Cardiac septum (tissue), 1 donor: ENCODE data around the gene FOXL2NB. TPM values are rescaled to one million over a fixed set of nuclear protein-coding genes. Genes with fewer than 3 reads are reported as not detected.
A peak's percentile ranks its signal among the peaks of the same experiment; 100 is the strongest.

Source experiments
- DNase-seq: peaks from one replicate; pipeline ENCODE4 v3.0.0-alpha.2; 2020; ENCODE audit warnings: low spot score
- intact Hi-C: fragments of 100-400 bp; cut with DNase I; formaldehyde crosslinking; loops from one replicate; pipeline ENCODE4 v1.14.0; 2022
- total RNA-seq: library from RNA; stranded (reverse); fragmentation: NEBNext Ultra II Directional; extraction: Animal tissue kit (Norgen Biotek cat#: 25700); gene quantifications from one replicate; pipeline ENCODE4 v1.2.1, GENCODE V29; 2021
- donor health status: DM: no; HTN: no; CAD: no.

FOXL2NB gene
- total RNA-seq, 1 donor from 2014 or later: not detected

DNA sequence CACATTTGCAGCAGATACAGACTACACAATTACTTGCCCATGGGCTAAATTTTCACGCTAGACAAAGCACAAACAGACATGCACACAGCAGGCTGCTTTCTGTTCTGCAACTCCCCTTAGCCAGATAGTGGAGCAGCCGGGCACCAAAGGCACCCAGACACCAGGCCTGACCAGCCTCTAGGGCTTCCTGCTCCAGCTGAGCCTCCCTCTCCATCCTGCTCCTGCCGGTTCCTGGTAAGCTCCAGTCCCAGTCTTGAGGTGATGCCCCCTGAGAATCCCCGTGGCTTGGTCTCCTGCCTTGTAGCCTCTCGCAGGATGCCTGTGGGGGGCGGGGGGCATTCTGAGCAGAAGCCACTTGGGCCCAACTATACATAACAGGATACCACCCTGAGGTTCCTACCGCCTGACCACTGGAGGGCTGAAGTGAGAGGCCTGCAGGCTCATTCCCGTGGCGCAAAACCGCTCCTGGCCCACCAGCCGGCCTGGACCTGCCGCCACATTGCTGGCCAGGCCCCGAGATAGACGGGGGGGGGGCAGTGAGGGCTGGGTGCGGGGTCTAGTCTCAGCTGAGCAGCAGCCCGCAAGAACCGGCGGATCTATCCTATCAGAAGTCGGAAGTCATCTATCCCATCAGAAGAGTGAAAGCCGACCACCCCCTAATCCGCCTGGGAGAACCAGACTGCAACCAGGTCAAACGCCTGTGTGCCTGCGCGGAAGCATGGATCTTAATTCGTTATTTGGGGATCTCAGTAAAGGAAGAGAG is 4.0 kb upstream of the FOXL2NB start:
- intact Hi-C loops: no loop called here
- DNase-seq: peak; percentile 61

- peak; percentile 26 for DNase-seq
- intact Hi-C loops: no loop called here
These were observed 3.0 kb upstream of the FOXL2NB start for GRCh38 chr3:138943724-138944653.

DNA sequence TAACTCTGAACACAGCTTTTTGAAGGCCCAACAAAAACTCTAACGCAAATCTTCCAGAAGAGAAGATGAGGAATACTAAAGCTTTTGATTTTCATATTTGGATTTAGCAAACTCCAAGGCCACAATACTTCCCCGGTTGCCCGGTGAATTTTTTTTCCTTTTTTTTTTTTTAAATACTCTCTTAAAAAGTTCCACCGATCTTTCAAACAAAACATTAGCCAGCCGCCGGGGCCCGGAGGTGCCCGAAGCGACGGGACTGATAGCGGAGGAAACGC is 2.4 kb upstream of the FOXL2NB start:
- intact Hi-C loops: no loop called here
- DNase-seq: no peak

GRCh38 chr3:138944929-138945708 is 1.9 kb upstream of the FOXL2NB start:
- intact Hi-C loops: no loop called here

DNA sequence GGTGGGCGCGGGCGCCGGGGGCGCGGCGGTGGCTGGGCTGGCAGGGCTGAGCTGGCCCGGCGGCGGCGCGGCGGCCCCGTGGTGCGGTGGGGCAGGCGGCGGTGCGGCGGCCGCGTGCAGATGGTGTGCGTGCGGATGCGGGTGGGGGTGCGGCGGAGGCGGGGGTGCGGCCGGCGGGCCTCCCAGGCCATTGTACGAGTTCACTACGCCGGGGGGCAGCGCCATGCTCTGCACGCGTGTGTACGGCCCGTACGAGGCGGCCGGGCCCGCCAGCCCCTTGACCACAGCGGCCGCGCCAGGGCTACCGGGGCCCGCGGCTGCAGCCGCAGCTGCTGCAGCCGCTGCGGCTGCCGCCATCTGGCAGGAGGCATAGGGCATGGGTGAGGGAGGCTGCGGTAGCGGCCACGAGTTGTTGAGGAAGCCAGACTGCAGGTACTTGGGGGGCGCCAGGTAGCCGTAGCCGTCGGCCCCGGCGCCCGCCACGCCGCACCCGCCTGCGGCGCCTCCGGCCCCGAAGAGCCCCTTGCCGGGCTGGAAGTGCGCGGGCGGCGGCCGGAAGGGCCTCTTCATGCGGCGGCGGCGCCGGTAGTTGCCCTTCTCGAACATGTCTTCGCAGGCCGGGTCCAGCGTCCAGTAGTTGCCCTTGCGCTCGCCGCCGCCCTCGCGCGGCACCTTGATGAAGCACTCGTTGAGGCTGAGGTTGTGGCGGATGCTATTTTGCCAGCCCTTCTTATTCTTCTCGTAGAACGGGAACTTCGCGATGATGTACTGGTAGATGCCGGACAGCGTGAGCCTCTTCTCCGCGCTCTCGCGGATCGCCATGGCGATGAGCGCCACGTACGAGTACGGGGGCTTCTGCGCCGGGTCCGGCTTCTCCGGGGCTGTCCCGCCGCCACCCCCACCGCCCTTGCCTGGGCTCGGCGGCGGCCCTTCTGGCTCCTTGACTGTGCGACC is 1.0 kb upstream of the FOXL2NB start:
- DNase-seq: no peak
- intact Hi-C loops: no loop called here

More at GRCh38 chr3:138944929-138945708, 1.9 kb upstream of the FOXL2NB start:
- no peak for DNase-seq

DNA sequence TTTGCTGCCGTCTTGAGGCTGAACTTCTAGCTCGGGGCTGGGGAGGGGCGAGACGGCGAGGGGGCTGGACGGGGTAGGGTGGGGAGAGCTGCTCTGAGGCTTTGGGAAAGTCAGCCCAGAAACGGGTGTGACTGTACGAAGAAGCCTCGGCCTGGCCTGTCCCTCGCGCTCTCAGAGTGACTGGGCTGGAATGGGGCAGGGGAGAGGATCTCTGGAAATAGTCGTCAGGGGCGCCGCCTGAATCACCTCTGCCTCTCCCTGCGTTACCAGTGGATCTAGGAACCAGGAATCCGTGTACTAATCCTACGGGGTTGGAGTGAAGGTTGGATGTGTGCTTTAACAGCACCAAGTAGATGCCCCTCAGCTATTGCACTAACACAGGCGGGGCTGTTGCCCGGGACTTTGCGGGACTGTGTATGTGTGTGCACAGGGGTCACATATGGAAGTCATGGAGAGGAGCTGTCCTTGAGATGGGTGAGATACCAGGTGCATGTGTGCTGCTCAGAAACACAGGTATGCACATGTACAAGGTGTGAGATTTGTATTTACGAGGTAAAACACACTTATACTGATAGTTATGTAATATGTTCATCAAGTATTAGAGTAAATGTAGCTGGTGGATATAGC is 591 bp downstream of the FOXL2NB start:
- intact Hi-C loops: no loop called here

DNA sequence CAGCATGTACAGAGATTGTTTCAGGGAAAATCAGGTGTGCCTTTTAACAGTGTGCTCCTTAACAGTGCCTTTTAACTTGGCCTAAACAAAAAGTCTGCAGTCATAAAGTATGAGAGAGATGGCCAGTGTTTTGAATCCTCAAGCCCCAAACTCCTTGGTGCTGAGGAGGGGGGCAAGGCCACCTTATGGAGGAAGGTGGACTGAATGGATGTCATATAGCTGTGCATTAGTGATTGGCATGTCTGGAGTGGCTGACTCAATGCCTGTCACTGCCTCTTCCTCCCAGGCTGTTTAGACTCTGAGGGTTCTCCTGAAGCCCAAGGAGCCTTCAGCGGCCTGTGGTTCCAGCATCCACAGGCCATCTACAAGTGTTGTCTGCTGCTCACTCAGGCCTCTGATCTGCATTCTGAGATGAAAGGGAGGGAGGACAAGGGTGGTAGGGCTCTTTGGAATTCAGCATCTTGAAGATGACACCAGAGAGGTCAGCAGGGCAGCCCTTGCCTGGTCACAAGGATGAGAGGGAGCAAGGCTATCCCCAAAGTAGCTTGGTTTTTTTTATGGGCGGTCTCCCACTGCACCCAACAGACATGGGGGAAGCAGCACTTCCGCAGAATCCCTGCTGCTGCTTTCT is 1.5 kb downstream of the FOXL2NB start:
- intact Hi-C loops: no loop called here
- DNase-seq: peak; percentile 41

More for the DNA sequence above, 591 bp downstream of the FOXL2NB start:
- no peak for DNase-seq

DNA sequence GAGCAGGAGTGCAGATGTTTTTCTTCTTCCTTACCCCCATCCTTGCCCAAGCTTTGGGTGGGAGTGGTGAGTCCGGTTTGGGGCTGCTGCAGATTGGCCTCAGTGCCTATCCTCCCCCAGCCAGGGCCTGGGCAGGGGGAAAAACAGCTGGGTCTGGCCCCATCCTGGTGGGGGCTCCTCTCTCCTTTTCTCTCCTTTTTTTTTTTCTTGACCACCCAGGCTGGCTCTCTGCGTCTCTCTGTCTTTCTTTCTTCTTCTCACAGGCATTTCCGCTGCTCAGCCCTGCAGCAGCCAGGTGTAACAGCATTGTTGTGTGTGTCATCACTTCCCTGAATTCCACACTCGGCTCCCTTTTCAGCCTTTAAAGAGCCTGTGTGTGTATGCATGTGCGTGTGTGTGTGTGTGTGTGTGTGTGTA is 2.0 kb downstream of the FOXL2NB start:
- intact Hi-C loops: no loop called here
- DNase-seq: no peak

GRCh38 chr3:138949445-138950005 is 2.5 kb downstream of the FOXL2NB start:
- DNase-seq: peak; percentile 57
- intact Hi-C loops: no loop called here

DNA sequence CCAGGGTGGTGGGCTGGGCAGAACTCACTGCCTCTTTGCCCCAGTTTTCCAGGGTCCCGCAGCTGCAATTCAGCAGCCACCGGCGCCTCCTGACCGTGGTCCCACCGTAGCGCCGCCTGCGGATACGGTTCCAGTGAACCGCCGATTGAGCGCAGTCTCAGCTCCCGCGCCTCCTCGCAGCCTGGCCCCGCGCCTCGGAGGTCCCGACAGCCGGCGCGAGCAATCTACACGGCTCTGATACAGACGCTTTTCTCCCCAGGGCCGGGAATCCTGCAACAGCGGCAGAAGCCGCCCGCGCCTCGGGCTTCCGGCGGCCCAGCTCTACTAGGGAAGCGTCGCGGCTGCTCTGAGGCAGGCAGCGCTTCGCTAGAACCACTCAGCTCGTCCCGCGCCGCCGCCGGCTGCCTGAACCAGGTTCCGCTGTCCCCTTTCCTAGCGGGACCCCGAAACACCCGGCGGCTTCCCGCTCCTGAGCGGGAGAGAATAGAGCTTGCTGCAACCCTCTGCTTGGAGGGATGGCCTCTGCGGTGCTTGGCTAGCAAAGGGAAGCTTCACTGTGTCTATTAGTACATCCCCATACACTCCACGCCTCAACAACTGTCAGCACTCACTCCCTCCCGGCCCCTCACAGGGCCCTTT is 3.1 kb downstream of the FOXL2NB start:
- intact Hi-C loops: no loop called here
- no peak for DNase-seq

GRCh38 chr3:138950701-138951100 is 3.7 kb downstream of the FOXL2NB start:
- DNase-seq: no peak
- intact Hi-C loops: no loop called here

GRCh38 chr3:138960417-138960852 is 13.4 kb downstream of the FOXL2NB start:
- intact Hi-C loops: no loop called here
- DNase-seq: peak; percentile 66

DNA sequence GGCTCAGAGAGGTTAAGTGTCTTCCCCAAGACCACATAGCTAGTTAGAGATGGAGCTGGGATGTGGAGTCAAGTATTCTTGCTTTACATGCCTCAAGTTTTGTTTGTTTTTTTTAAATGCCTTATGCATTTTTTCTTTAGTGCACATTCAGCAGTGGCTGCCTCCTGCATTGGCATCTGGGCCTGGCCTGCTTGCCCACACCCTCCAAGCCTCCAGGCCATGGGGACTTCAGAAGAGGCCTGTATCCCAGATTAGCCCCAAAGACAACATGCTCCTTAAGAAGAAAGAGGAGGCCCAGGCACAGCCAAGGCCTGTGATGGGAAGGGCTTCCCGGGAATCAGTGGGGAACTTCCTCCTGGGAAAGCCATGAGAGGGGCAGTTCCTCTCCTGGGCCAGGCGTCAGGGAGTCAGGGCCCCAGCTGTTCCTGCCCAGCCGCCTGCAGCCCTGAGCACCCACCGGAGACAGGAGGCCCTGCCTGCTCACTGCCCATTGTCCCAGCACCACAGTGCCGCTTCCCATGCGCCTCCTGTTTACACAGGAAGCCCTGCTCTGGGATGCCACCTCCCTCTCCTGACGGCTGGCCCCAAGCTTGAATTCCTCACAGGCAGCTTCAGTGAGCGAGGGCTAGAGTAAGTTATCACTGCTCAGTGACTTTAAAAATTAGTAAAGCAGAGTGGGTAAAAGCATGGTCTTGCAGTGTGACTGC is 16.0 kb downstream of the FOXL2NB start:
- peak; percentile 61 for DNase-seq
- intact Hi-C loops: no loop called here

- intact Hi-C loops: no loop called here
- no peak for DNase-seq
These were observed 17.2 kb downstream of the FOXL2NB start for GRCh38 chr3:138964264-138964663.

DNA sequence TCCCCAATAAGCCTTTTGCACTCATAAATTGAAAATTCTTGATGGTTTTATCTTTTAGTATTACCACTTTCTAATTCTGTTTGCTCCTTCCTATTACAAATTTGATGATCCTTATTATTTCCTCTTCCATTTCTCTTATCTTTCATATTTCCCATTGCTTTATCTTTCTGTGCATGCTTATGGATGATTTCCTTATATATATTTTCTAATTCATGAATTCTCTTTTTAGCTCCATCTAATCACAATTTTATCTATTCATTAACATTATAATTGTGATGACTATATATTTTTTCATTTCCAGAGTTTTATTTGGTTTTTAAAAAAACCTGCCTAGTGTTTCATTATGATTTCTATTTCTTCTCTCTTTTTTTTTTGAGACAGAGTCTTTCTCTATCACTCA is 17.9 kb downstream of the FOXL2NB start:
- DNase-seq: no peak
- intact Hi-C loops: no loop called here

GRCh38 chr3:138971766-138972320 is 24.8 kb downstream of the FOXL2NB start:
- peak; percentile 51 for DNase-seq
- intact Hi-C loops: no loop called here
